GM21528 (cell line): Measurements from ENCODE around the gene CAMTA1.

ENCODE experiments used
- ATAC-seq: cut with Tn5 transposase; IDR thresholded peaks from one replicate; pipeline ENCODE4 v1.9.1; 2021; ENCODE audit warnings: mild to moderate bottlenecking, moderate library complexity; ENCODE audit not compliant: unreplicated experiment, low FRiP score

Gene CAMTA1

DNA sequence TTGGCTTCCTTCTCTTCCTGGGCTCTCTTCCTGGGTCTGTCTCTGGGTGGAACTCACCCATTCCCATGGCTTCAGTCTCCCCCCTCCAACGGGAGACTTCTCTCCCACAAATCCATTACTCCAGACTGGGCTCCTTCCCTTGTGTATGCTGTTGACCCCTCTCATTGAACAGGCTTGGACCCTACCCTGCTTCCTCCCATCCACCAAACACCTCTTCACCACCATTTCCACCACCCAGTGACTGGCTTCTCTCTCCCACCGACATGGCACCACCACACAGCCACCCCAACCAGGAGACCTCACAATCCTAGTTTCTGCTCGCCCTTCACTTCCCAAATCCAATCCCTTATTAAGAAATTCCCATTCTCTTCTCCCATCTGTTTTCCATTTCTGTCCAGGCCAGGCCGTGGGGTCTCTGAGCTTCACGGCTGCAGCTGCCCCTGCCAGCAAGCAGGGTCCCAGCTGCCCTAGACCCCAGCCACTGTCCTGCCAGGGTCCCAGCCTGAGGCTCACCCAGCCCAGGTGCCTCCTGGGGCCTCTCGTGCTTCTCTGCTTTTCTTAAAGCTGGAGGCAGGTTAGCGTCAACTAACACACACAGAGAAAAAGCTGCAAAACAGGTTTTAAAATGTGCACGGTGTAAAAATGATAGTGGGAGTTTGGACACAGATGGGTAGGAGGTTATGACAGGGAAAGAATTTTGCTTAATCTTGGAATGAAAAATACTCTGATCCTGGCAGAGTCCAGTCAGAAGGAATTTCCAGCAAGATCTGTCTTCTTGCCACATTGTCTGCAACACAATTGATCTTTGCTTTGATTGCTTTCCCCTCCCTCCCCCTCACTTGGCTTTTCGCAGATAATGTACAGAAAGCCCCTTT lies 602.0 kb downstream of the CAMTA1 start:
- no peak for ATAC-seq

GRCh38 chr1:7388141-7388487 lies 602.9 kb downstream of the CAMTA1 start:
- no peak for ATAC-seq

GRCh38 chr1:7388488-7389185 lies 603.4 kb downstream of the CAMTA1 start:
- ATAC-seq, result no peak

DNA sequence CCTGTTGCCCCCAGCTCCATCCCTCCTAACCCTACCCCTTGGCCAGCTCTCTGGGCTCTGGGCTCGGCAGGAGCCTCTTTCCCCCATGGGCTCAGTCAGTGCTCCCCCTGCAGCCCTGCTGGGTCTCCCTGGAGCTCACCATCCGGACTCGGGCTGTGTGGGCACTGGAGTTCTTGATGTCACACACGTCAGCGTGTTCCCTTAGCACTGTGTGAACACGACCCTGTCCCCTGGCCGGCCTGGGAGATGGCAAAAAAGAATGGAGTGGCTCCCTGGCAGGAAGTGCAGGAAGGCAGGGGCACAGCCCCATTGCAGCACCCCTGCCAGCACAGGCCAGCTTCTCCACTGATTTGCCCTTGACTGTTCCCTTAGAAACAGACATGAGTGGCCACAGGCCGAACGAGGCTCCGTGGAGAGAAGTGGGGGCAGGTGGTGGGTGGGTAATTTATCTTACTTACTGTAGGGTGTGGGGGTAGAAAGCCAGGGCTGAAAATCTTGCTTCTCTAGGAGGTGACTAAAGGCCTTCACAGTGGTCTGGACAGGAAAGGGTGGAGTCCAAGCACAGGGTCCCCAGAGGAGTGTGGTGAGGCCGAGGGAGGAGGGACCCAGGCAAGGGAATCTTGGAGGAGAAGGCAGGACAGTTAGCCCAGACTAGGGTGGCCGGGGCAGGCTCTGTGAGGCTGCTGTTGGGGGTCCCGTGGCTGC lies 604.1 kb downstream of the CAMTA1 start:
- ATAC-seq, result no peak

- ATAC-seq, result no peak
Measured at GRCh38 chr1:7389906-7390603, 604.8 kb downstream of the CAMTA1 start.

- no peak for ATAC-seq
Measured at GRCh38 chr1:7390604-7391000, 605.3 kb downstream of the CAMTA1 start.

DNA sequence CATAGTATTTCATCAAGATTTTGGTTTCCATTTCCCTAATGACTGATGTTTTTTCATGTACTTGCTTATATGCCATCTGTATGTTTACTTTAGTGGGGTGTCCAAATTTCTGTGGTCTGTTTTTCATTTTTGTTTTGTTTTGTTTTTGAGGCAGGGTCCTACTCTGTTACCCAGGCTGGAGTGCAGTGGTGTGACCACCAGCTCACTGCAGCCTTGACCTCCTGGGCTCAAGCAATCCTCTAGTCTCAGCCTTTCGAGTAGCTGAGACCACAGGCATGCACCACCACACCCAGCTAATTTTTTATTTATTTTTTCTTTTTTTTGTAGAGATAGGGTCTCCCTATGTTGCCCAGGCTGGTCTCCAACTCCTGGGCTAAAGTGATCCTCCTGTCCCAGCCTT lies 607.9 kb downstream of the CAMTA1 start:
- ATAC-seq, result no peak

- no peak for ATAC-seq
Measured at GRCh38 chr1:7395251-7395650, 610.0 kb downstream of the CAMTA1 start.

DNA sequence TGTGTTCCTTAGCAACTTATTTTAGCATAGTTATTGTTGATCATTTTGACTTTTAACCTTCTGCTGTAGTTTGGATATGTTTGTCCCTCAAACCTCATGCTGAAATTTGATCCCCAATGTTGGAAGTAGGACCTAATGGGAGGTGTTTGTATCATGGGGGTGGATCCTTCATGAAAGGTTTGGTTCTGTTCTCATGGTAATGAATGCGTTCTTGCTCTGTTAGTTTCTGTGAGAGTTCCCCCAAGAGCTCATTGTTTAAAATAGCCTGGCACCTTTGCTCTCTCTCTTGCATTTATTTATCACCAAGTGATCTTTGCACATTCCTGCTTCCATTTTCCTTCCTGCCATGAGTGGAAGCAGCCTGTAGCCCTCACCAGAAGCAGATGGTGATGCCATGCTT lies 613.7 kb downstream of the CAMTA1 start:
- ATAC-seq, result no peak

DNA sequence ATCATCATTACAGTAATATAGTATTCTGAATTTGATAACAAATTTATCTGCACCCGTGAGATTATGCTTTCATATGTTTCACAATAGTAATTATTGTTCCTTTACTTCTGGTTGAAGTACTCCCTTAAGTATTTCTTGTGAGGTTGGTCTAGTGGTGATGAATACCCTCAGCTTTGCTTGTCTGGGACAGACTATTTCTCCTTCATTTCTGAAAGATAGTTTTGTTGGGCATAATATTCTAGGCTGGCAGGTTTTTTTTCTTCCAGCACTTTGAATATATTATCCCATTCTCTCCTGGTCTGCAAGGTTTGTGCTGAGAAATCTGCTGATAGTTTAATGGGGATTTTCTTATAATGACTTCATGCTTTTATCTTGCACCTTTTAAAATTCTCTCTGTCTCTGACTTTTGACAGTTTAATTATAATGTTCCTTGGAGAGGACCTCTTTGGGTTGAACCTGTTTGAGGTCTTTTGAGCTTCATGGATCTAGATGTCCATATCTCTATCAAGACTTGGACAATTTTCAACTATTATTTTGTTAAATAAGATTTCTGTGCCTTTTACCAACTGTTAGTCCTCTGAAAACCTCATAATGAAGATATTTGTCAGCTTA lies 614.4 kb downstream of the CAMTA1 start:
- ATAC-seq, result no peak

GRCh38 chr1:7400566-7400965 lies 615.3 kb downstream of the CAMTA1 start:
- no peak for ATAC-seq

DNA sequence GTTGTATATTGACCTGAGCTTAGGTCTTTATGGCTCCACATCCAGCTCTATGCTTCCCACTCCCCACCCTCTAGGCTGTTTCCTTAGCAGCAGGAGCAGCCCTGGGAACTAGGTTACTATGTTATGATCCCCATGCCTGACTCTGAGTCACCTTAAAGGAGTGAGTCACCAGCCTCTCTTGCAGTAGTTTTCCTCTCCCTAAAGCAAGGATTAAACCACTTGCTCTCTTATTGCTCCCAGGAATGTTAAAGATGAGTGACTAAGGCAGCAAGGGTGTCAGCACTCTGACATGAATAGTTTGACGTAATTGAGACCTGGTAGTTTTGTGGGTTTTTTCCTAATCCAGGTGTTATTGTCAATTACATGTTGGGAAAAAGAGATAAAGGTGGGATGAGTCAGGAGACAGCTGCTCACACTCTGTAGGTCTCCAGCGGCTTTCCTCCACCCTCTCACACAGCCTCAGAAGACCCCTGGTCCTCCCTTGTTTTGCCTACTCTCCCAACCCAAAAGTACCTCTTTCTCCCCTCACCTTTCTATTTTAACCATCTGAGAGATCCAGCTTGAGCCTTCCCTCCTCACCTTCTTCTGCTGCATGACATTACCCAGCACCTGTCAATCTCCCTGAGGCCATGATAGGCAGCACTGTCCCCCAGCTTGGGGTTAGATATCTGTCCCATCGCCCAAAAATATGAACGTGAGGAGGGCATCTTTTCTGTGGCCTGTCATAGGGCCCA lies 616.7 kb downstream of the CAMTA1 start:
- ATAC-seq, result no peak

GRCh38 chr1:7402548-7402850 lies 617.2 kb downstream of the CAMTA1 start:
- ATAC-seq, result no peak

GRCh38 chr1:7403265-7404045 lies 618.2 kb downstream of the CAMTA1 start:
- no peak for ATAC-seq

DNA sequence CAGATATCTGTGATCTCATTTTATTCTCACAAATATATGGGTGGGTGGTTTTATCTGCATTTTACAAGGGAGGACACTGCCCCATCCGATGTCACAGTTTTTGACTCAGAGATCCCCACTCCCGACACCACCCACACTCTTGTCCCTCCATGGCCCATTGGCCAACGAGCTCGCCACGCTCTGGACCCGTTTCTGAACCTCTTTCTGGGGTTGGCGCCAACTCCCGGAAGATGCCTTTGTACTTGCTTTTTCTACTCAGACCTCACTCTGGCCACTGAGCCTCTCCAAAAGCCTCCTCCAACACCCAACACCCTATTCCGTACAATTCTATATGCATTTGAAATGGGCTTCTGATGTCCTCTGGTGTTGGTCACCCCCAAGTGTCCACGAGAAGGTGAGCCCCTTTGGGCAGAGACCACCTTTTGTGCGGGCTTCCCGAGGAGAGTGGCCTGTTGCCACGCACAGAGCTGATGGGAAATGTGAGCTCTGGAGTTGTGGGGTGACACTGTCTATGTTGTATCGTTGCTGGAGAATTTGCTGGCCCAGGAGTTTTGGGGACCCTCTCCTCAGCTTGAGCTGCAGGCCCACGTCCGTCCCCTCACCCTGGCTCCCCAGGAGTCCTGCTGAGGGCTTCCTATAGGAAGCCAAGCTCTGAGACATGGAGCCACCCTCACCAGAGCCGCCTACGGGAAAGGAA lies 618.9 kb downstream of the CAMTA1 start:
- ATAC-seq, result no peak

DNA sequence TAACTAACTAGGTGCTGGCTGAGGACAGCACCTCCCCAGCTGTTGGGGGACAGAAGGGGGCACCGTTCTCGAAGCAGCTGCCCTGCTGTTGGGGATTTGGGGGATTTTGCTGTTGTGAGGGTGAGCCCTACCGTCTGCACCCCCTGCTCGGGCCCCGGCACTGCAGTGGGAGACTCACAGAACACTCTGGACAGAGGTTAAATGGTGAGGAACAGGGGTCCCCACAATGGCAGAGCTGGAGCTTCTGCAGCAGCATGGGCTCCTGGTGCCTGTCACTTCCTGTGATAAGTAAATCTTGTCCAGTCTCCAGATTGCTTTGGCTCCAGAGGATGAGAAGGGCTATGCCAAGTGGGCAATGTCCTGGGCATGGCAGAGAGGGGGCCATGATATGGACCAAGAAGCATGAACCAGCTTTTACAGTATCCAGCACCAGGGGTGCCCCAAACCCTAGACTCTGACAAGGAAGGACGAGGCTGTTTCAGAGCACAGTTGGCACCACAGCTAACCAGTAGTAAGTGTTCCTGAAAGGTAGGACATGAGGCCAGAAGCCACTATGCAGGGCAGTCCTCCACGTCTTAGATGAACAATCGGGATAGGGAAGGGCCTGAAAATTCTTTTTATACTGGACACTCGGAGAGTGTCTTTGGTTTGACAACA lies 620.7 kb downstream of the CAMTA1 start:
- no peak for ATAC-seq

- ATAC-seq, result no peak
Measured at GRCh38 chr1:7406641-7407543, 621.6 kb downstream of the CAMTA1 start.
